Ishikawa (cell line): ENCODE measurements around the gene CTSW.
A peak's percentile ranks its signal among the peaks of the same experiment; 100 is the strongest.

Experiments
- CEBPB ChIP-seq: IDR thresholded peaks from 2 replicates; pipeline ENCODE4 v1.6.1; 2012
- CREB1 ChIP-seq: IDR thresholded peaks from 2 replicates; pipeline ENCODE4 v1.6.1; 2012; ENCODE audit warnings: low read depth
- EGR1 ChIP-seq: IDR thresholded peaks from 2 replicates; pipeline ENCODE4 v1.6.1; 2012
- EP300 ChIP-seq: IDR thresholded peaks from 2 replicates; pipeline ENCODE4 v1.6.1; 2012; ENCODE audit warnings: borderline replicate concordance
- FOXM1 ChIP-seq: IDR thresholded peaks from 2 replicates; pipeline ENCODE4 v1.6.1; 2012; ENCODE audit warnings: low read depth, borderline replicate concordance
- NFIC ChIP-seq: IDR thresholded peaks from 2 replicates; pipeline ENCODE4 v1.6.1; 2012
- RAD21 ChIP-seq: IDR thresholded peaks from 2 replicates; pipeline ENCODE4 v1.6.1; 2012; ENCODE audit warnings: low read depth
- REST ChIP-seq: IDR thresholded peaks from 2 replicates; pipeline ENCODE4 v1.6.1; 2012; ENCODE audit warnings: low read depth, mild to moderate bottlenecking
- TAF1 ChIP-seq: IDR thresholded peaks from 2 replicates; pipeline ENCODE4 v1.6.1; 2012; ENCODE audit warnings: low read depth, mild to moderate bottlenecking
- TCF12 ChIP-seq: IDR thresholded peaks from 2 replicates; pipeline ENCODE4 v1.6.1; 2012; ENCODE audit warnings: low read depth
- TEAD4 ChIP-seq: IDR thresholded peaks from 2 replicates; pipeline ENCODE4 v1.6.1; 2012
- USF1 ChIP-seq: IDR thresholded peaks from 2 replicates; pipeline ENCODE4 v1.6.1; 2012
- YY1 ChIP-seq: IDR thresholded peaks from 2 replicates; pipeline ENCODE4 v1.6.1; 2012; ENCODE audit warnings: low read depth
- ZBTB7A ChIP-seq: IDR thresholded peaks from 2 replicates; pipeline ENCODE4 v1.6.1; 2012; ENCODE audit warnings: low read depth
- TF ChIP-seq, protein P1 (sequence below): IDR thresholded peaks from 2 replicates; pipeline ENCODE4 v1.6.1; 2012

CTSW gene

GRCh38 chr11:65888163-65888814 lies 8.7 kb downstream of the CTSW start, which contains the start of gene FIBP:
TSS of gene FIBP (minus strand) at chr11:65888471. CDS start at chr11:65888418, 53 bp downstream.
- TF ChIP-seq, protein P1, sequence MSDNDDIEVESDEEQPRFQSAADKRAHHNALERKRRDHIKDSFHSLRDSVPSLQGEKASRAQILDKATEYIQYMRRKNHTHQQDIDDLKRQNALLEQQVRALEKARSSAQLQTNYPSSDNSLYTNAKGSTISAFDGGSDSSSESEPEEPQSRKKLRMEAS = peak; percentile 65
- TF ChIP-seq NFIC = peak; percentile 15; the same call in 1 of the 2 replicates
- no peak for TF ChIP-seq EGR1
- no peak for TF ChIP-seq REST
- peak; percentile 48; the same call in 1 of the 2 replicates for TF ChIP-seq TEAD4
- peak; percentile 79 for TF ChIP-seq TCF12
- no peak for TF ChIP-seq CEBPB
- peak; percentile 78 for TF ChIP-seq TAF1
- TF ChIP-seq EP300 = no peak
- TF ChIP-seq RAD21 = 0 out of 2 replicates have a peak, but pooled peaks have one; percentile 21
- peak; percentile 16; the same call in 1 of the 2 replicates for TF ChIP-seq USF1
- TF ChIP-seq ZBTB7A = 0 out of 2 replicates have a peak, but pooled peaks have one; percentile 34
- TF ChIP-seq FOXM1 = no peak
- peak; percentile 68; the same call in 1 of the 2 replicates for TF ChIP-seq CREB1
- TF ChIP-seq YY1 = peak; percentile 76

DNA sequence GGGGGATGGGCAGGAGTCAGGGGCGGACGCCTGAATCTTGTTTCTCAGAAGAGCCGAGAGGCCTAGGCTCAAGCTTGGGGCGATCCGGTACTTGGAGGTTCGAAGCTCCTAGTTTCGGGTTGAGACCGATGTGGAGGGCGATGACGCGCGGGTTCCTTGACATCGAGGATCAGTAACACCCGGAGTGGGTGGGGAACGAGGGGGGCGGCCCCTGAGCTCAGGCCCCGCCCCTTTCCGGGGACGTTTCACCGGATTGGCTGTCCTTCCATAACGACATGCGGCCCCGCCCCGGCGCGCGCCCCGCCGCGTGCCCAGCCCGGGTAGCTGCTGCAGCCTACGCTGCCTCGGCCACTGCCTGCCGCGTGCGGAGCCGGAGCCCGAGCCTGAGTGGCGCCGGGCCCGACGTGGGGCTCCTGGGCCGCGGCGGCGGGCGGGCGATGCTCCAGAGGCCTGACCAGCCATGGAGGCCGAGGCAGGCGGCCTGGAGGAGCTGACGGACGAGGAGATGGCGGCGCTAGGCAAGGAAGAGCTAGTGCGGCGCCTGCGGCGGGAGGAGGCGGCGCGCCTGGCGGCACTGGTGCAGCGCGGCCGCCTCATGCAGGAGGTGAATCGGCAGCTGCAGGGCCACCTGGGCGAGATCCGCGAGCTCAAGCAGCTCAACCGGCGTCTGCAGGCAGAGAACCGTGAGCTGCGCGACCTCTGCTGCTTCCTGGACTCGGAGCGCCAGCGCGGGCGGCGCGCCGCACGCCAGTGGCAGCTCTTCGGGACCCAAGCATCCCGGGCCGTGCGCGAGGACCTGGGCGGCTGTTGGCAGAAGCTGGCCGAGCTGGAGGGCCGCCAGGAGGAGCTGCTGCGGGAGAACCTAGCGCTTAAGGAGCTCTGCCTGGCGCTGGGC lies 10.9 kb downstream of the CTSW start, which contains the start of gene CCDC85B:
CCDC85B (plus strand) TSS at position 350 of the 895 bp plus-strand sequence; CDS start at position 461, 111 bp downstream.
- TF ChIP-seq CREB1 (no peak), ZBTB7A (no peak), FOXM1 (no peak), REST (no peak), EP300 (no peak; the same call in 1 of the 2 replicates), YY1 (peak; percentile 46), USF1 (no peak), TCF12 (peak; percentile 54), EGR1 (no peak; the same call in 1 of the 2 replicates), RAD21 (no peak), TEAD4 (no peak), TAF1 (peak; percentile 60; the same call in 1 of the 2 replicates), NFIC (peak; percentile 54; the same call in 1 of the 2 replicates), CEBPB (no peak)
- TF ChIP-seq, protein P1 = peak; percentile 98

- TF ChIP-seq REST (no peak), TCF12 (no peak), CREB1 (no peak), FOXM1 (no peak), TAF1 (no peak)
Measured at GRCh38 chr11:65891219-65892136, 11.8 kb downstream of the CTSW start.
